SH-SY5Y (cell line): ENCODE data around the gene SUSD6.

Experiments used
- GATA2 ChIP-seq: IDR thresholded peaks from 2 replicates; pipeline ENCODE4 v1.6.1; 2011; ENCODE audit warnings: mild to moderate bottlenecking, low read depth, low read length
- GATA3 ChIP-seq: IDR thresholded peaks from 2 replicates; pipeline ENCODE4 v1.6.1; 2011; ENCODE audit warnings: low read depth, mild to moderate bottlenecking, low read length, moderate library complexity

- TF ChIP-seq GATA2 (no peak), GATA3 (no peak)
These were observed 5.7 kb upstream of the SUSD6 start for GRCh38 chr14:69605738-69606137.
